HG02642 (cell line): ENCODE data around the gene KRTAP2-2.
"Not testable (repeated sequence)": the region's sequence is repeated elsewhere in the genome, so short reads cannot be mapped to it uniquely, and the experiment has no call there.

Experiments
- ATAC-seq: cut with Tn5 transposase; IDR thresholded peaks from one replicate; pipeline ENCODE4 v1.9.1; 2021; ENCODE audit warnings: mild to moderate bottlenecking; ENCODE audit not compliant: unreplicated experiment, poor library complexity

KRTAP2-2 gene

GRCh38 chr17:41055130-41055529 lies at the start of gene KRTAP2-2:
Gene KRTAP2-2, minus strand, starts transcription at chr17:41055230. Its CDS starts 19 bp downstream, at chr17:41055211.
- not testable (repeated sequence) for ATAC-seq

- ATAC-seq, result not testable (repeated sequence)
These were observed 49.5 kb upstream of the KRTAP2-2 start for GRCh38 chr17:41104386-41105038.

GRCh38 chr17:41103896-41104295 lies 48.9 kb upstream of the KRTAP2-2 start:
- ATAC-seq, result no peak

- ATAC-seq, result no peak
These were observed 46.7 kb upstream of the KRTAP2-2 start, which contains the start of gene KRTAP4-16 for GRCh38 chr17:41101586-41102259. Gene KRTAP4-16, minus strand, starts transcription at chr17:41102209. Its CDS starts 0 bp downstream, at chr17:41102209.

- ATAC-seq, result not testable (repeated sequence)
These were observed 44.9 kb upstream of the KRTAP2-2 start for GRCh38 chr17:41099682-41100480.

- ATAC-seq, result no peak
These were observed 43.5 kb upstream of the KRTAP2-2 start for GRCh38 chr17:41098481-41098880.

GRCh38 chr17:41098042-41098441 lies 43.0 kb upstream of the KRTAP2-2 start, which contains the start of gene KRTAP4-8:
Gene KRTAP4-8, minus strand, starts transcription at chr17:41098142. Its CDS starts 58 bp downstream, at chr17:41098084.
- ATAC-seq, result no peak

GRCh38 chr17:41096055-41096454 lies 41.0 kb upstream of the KRTAP2-2 start:
- ATAC-seq, result no peak

GRCh38 chr17:41088760-41089352 lies 33.8 kb upstream of the KRTAP2-2 start:
- not testable (repeated sequence) for ATAC-seq

GRCh38 chr17:41084100-41084856 lies 29.2 kb upstream of the KRTAP2-2 start, which contains the start of gene KRTAP4-7:
Gene KRTAP4-7, plus strand, starts transcription at chr17:41084150. Its CDS starts 57 bp downstream, at chr17:41084207.
- not testable (repeated sequence) for ATAC-seq

- not testable (repeated sequence) for ATAC-seq
These were observed 28.4 kb upstream of the KRTAP2-2 start for GRCh38 chr17:41083427-41083826.

- no peak for ATAC-seq
These were observed 27.6 kb upstream of the KRTAP2-2 start for GRCh38 chr17:41082626-41083025.

- ATAC-seq, result no peak
These were observed 21.8 kb upstream of the KRTAP2-2 start for GRCh38 chr17:41076788-41077187.

GRCh38 chr17:41073676-41074075 lies 18.6 kb upstream of the KRTAP2-2 start:
- ATAC-seq, result no peak

GRCh38 chr17:41071606-41072360 lies 16.8 kb upstream of the KRTAP2-2 start:
- ATAC-seq, result no peak

- no peak for ATAC-seq
These were observed 14.0 kb upstream of the KRTAP2-2 start for GRCh38 chr17:41069031-41069430.

GRCh38 chr17:41067281-41067680 lies 12.3 kb upstream of the KRTAP2-2 start:
- ATAC-seq, result no peak

GRCh38 chr17:41065829-41066624 lies 11.0 kb upstream of the KRTAP2-2 start, which contains the start of gene KRTAP2-4:
Gene KRTAP2-4, minus strand, starts transcription at chr17:41065879. Its CDS starts 34 bp downstream, at chr17:41065845.
- ATAC-seq, result no peak
